Suprapubic skin (tissue), 4 donors: ENCODE data around the gene DNAJB12.

Experiments used
- CTCF ChIP-seq, 2 donors: fragments of 200-600 bp in 1 of 2; fragments of 450-650 bp in 1 of 2; sonication (generic) in 1 of 2; IDR thresholded peaks; one replicate each; pipeline ENCODE4 v1.5.1; 2016 to 2019; ENCODE audit warnings: antibody characterized with exemption in 2 of 2, mild to moderate bottlenecking in 1 of 2, moderate library complexity in 1 of 2
- POLR2A ChIP-seq, 2 donors: fragments of 450-650 bp; IDR thresholded peaks; one replicate each; pipeline ENCODE4 v1.6.1; 2017; ENCODE audit warnings: antibody characterized with exemption in 2 of 2, mild to moderate bottlenecking in 2 of 2, moderate library complexity in 2 of 2
- POLR2AphosphoS5 ChIP-seq, 3 donors: sonication (generic); formaldehyde crosslinking; IDR thresholded peaks; one replicate each; pipeline ENCODE4 v1.6.1; 2017; ENCODE audit warnings: antibody characterized with exemption in 3 of 3

- no peak for TF ChIP-seq CTCF (IDR thresholded peaks at IDR 0.05)
- TF ChIP-seq POLR2AphosphoS5 (IDR thresholded peaks at IDR 0.05): no peak
- TF ChIP-seq POLR2A (IDR thresholded peaks at IDR 0.05): no peak
Measured at GRCh38 chr10:72370201-72370722, 15.5 kb upstream of the DNAJB12 start.
